HTERT RPE-1 (cell line): ENCODE data around the gene PTGR3.

Experiments
- in situ Hi-C: fragments of 300-500 bp; cut with MboI; formaldehyde crosslinking; loops from 4 replicates; pipeline ENCODE4 v1.14.3; 2020; ENCODE audit warnings: low sequenced_read_pairs

PTGR3 gene

GRCh38 chr18:75170916-75171315, 38.0 kb downstream of the PTGR3 start:
- in situ Hi-C loops, result no loop called here

GRCh38 chr18:75170022-75170789, 38.7 kb downstream of the PTGR3 start:
- in situ Hi-C loops, result no loop called here

GRCh38 chr18:75169411-75169810, 39.5 kb downstream of the PTGR3 start:
- in situ Hi-C loops, result no loop called here

- in situ Hi-C loops, result no loop called here
Observed at GRCh38 chr18:75168619-75169018, 40.3 kb downstream of the PTGR3 start.

- in situ Hi-C loops, result no loop called here
Observed at GRCh38 chr18:75167759-75168618, 41.0 kb downstream of the PTGR3 start.

GRCh38 chr18:75167137-75167536, 41.8 kb downstream of the PTGR3 start:
- in situ Hi-C loops, result no loop called here

GRCh38 chr18:75165926-75166325, 43.0 kb downstream of the PTGR3 start:
- in situ Hi-C loops, result no loop called here

GRCh38 chr18:75164479-75164878, 44.5 kb downstream of the PTGR3 start:
- in situ Hi-C loops, result no loop called here

- in situ Hi-C loops, result no loop called here
Observed at GRCh38 chr18:75163736-75164135, 45.2 kb downstream of the PTGR3 start.

GRCh38 chr18:75162978-75163377, 46.0 kb downstream of the PTGR3 start:
- in situ Hi-C loops, result no loop called here

- in situ Hi-C loops, result no loop called here
Observed at GRCh38 chr18:75162467-75162866, 46.5 kb downstream of the PTGR3 start.

- in situ Hi-C loops, result no loop called here
Observed at GRCh38 chr18:75161256-75162028, 47.5 kb downstream of the PTGR3 start.

GRCh38 chr18:75160364-75160763, 48.6 kb downstream of the PTGR3 start:
- in situ Hi-C loops, result no loop called here

GRCh38 chr18:75159646-75160356, 49.1 kb downstream of the PTGR3 start:
- in situ Hi-C loops, result no loop called here

GRCh38 chr18:75159238-75159518, 49.8 kb downstream of the PTGR3 start:
- in situ Hi-C loops, result no loop called here
